Neural progenitor cell (in vitro differentiated cells): ENCODE measurements around the gene CELSR2. TPM values are rescaled to one million over a fixed set of nuclear protein-coding genes. Genes with fewer than 3 reads are reported as not detected.

ENCODE experiments used
- DNase-seq: peaks from one replicate; pipeline ENCODE4 v3.0.0-alpha.2; 2016; ENCODE audit warnings: low spot score
- H2AFZ ChIP-seq: fragments of 200-600 bp; sonication (generic); replicated peaks from 2 replicates; pipeline ENCODE4 v1.6.1; 2016; ENCODE audit warnings: antibody characterized with exemption
- H3F3A ChIP-seq: fragments of 200-600 bp; sonication (generic); 2 replicates; pipeline ENCODE4 v1.6.1; 2016; ENCODE audit warnings: antibody characterized with exemption, low read depth
- H3K27ac ChIP-seq: fragments of 200-600 bp; sonication (generic); 2 replicates; pipeline ENCODE4 v1.5.1; 2016; ENCODE audit warnings: mild to moderate bottlenecking
- H3K27me3 ChIP-seq: fragments of 200-600 bp; sonication (generic); 2 replicates; pipeline ENCODE4 v1.6.1; 2016; ENCODE audit warnings: mild to moderate bottlenecking, moderate library complexity
- H3K36me3 ChIP-seq: fragments of 200-600 bp; sonication (generic); 2 replicates; pipeline ENCODE4 v1.5.1; 2016
- H3K4me1 ChIP-seq: fragments of 200-600 bp; sonication (generic); 2 replicates; pipeline ENCODE4 v1.6.1; 2016; ENCODE audit warnings: mixed run types
- H3K4me2 ChIP-seq: fragments of 200-600 bp; sonication (generic); 2 replicates; pipeline ENCODE4 v1.6.1; 2016
- H3K4me3 ChIP-seq: fragments of 200-600 bp; sonication (generic); 2 replicates; pipeline ENCODE4 v1.5.1; 2016
- H3K79me2 ChIP-seq: fragments of 200-600 bp; sonication (generic); 2 replicates; pipeline ENCODE4 v1.6.1; 2016; ENCODE audit warnings: low read depth
- H3K9ac ChIP-seq: fragments of 200-600 bp; sonication (generic); 2 replicates; pipeline ENCODE4 v1.6.1; 2016
- H3K9me3 ChIP-seq: fragments of 200-600 bp; sonication (generic); 2 replicates; pipeline ENCODE4 v1.5.1; 2016; ENCODE audit warnings: low read depth
- H4K20me1 ChIP-seq: fragments of 200-600 bp; sonication (generic); 2 replicates; pipeline ENCODE4 v1.6.1; 2016; ENCODE audit warnings: low read depth
- H3K27ac Mint-ChIP-seq: 3 replicates; pipeline ENCODE4 v1.8.0; 2021; ENCODE audit warnings: mixed read lengths
- H3K27me3 Mint-ChIP-seq: 2 replicates; pipeline ENCODE4 v1.8.0; 2022; ENCODE audit warnings: low read depth, mild to moderate bottlenecking, inconsistent platforms, moderate library complexity, mixed read lengths; ENCODE audit not compliant: insufficient read depth
- H3K36me3 Mint-ChIP-seq: 3 replicates; pipeline ENCODE4 v1.8.0; 2021; ENCODE audit warnings: mixed read lengths
- H3K4me1 Mint-ChIP-seq: 3 replicates; pipeline ENCODE4 v1.8.0; 2021; ENCODE audit warnings: mixed read lengths
- H3K4me3 Mint-ChIP-seq: 3 replicates; pipeline ENCODE4 v1.8.0; 2021; ENCODE audit warnings: mild to moderate bottlenecking, moderate library complexity, mixed read lengths
- H3K9me3 Mint-ChIP-seq: 3 replicates; pipeline ENCODE4 v1.8.0; 2020; ENCODE audit warnings: mixed read lengths
- CTCF ChIP-seq: fragments of 200-600 bp; sonication (generic); IDR thresholded peaks from 2 replicates; pipeline ENCODE4 v1.5.1; 2017; ENCODE audit warnings: antibody characterized with exemption, mild to moderate bottlenecking
- EZH2 ChIP-seq: fragments of 200-600 bp; sonication (generic); IDR thresholded peaks from 2 replicates; pipeline ENCODE4 v1.6.1; 2017; ENCODE audit warnings: antibody characterized with exemption, mild to moderate bottlenecking, moderate library complexity
- EZH2phosphoT487 ChIP-seq: fragments of 200-600 bp; sonication (generic); IDR thresholded peaks from 2 replicates; pipeline ENCODE4 v1.6.1; 2017; ENCODE audit warnings: antibody characterized with exemption
- total RNA-seq: library from RNA; depleted of rRNA; stranded (reverse); fragments of >200 nt; gene quantifications from 2 replicates; pipeline ENCODE4 v1.2.3, GENCODE V29; 2015; ENCODE audit warnings: low replicate concordance

CELSR2 gene
- total RNA-seq, 1 donor from 2014 or later: 11.1 TPM

GRCh38 chr1:109269212-109269980 lies 20.1 kb downstream of the CELSR2 start:
- no peaks in the 10 kb centered on the region for H3K9me3 ChIP-seq
- H3K4me1 ChIP-seq: no peaks in the 10 kb centered on the region
- H3K4me3 ChIP-seq: no peak overlapping the region
- TF ChIP-seq EZH2phosphoT487 (no peak), EZH2 (no peak), CTCF (no peak)
- no peaks in the 10 kb centered on the region for H3F3A ChIP-seq
- Mint-ChIP-seq H3K4me1 (peaks cover 6% of the 10 kb centered on the region), H3K9me3 (no peaks in the 10 kb centered on the region), H3K4me3 (no peak overlapping the region), H3K36me3 (peaks cover 29% of the 10 kb centered on the region), H3K27ac (no peak overlapping the region), H3K27me3 (peaks cover 10% of the 10 kb centered on the region)
- no peak overlapping the region for H3K9ac ChIP-seq
- H3K79me2 ChIP-seq: no peaks in the 10 kb centered on the region
- no peaks in the 10 kb centered on the region for H3K36me3 ChIP-seq
- H3K27ac ChIP-seq: no peak overlapping the region
- DNase-seq: no peak
- no peak overlapping the region for H3K4me2 ChIP-seq
- H3K27me3 ChIP-seq: no peaks in the 10 kb centered on the region
- no peak overlapping the region for H2AFZ ChIP-seq
- H4K20me1 ChIP-seq: no peaks in the 10 kb centered on the region

GRCh38 chr1:109269981-109270622 lies 20.8 kb downstream of the CELSR2 start:
- Mint-ChIP-seq H3K4me3 (no peak overlapping the region), H3K9me3 (no peaks in the 10 kb centered on the region), H3K4me1 (peaks cover 9% of the 10 kb centered on the region), H3K27me3 (peaks cover 10% of the 10 kb centered on the region), H3K27ac (peak overlapping the region; percentile 72), H3K36me3 (peaks cover 29% of the 10 kb centered on the region)
- Histone ChIP-seq H3F3A (no peaks in the 10 kb centered on the region), H2AFZ (no peak overlapping the region), H3K4me1 (no peaks in the 10 kb centered on the region), H3K4me3 (no peak overlapping the region), H3K79me2 (no peaks in the 10 kb centered on the region), H3K9me3 (no peaks in the 10 kb centered on the region), H3K9ac (no peak overlapping the region), H3K4me2 (no peak overlapping the region), H3K36me3 (no peaks in the 10 kb centered on the region), H3K27me3 (no peaks in the 10 kb centered on the region), H4K20me1 (no peaks in the 10 kb centered on the region), H3K27ac (no peak overlapping the region)
- no peak for TF ChIP-seq CTCF
- no peak for TF ChIP-seq EZH2
- no peak for TF ChIP-seq EZH2phosphoT487
- DNase-seq: no peak

- Mint-ChIP-seq H3K4me1 (peaks cover 15% of the 10 kb centered on the region), H3K9me3 (no peaks in the 10 kb centered on the region), H3K4me3 (no peak overlapping the region), H3K36me3 (peaks cover 29% of the 10 kb centered on the region), H3K27me3 (peaks cover 10% of the 10 kb centered on the region), H3K27ac (no peak overlapping the region)
- Histone ChIP-seq H3K27ac (no peak overlapping the region), H3K4me1 (no peaks in the 10 kb centered on the region), H3K36me3 (no peaks in the 10 kb centered on the region), H3K9me3 (no peaks in the 10 kb centered on the region), H3K4me2 (no peak overlapping the region), H3K27me3 (no peaks in the 10 kb centered on the region), H2AFZ (no peak overlapping the region), H3F3A (no peaks in the 10 kb centered on the region), H3K9ac (no peak overlapping the region), H3K4me3 (no peak overlapping the region), H3K79me2 (no peaks in the 10 kb centered on the region), H4K20me1 (no peaks in the 10 kb centered on the region)
- no peak for TF ChIP-seq EZH2
- no peak for TF ChIP-seq EZH2phosphoT487
- TF ChIP-seq CTCF: no peak
- DNase-seq: no peak
Measured at GRCh38 chr1:109270623-109271317, 21.4 kb downstream of the CELSR2 start.
